Endothelial cell of umbilical vein (primary cell): Measurements from ENCODE around the gene DIS3L2. TPM values are rescaled to one million over a fixed set of nuclear protein-coding genes. Genes with fewer than 3 reads are reported as not detected.

ENCODE experiments used
- BruUV-seq: library from RNA; stranded (reverse); fragments of 400-500 nt; replicated peaks from 2 replicates; lab custom pipeline; 2021; lab: Mats Ljungman, UMichigan
- CTCF ChIA-PET: fragments of 300-600, 350-600 bp; sonication (Branson Sonifier 250); formaldehyde crosslinking; loops from one replicate; lab custom pipeline; 2021; ENCODE audit warnings: antibody characterized with exemption, inconsistent platforms; lab: Charles Lee
- POLR2A ChIA-PET: fragments of 300-600, 350-600 bp; sonication (Branson Sonifier 250); formaldehyde crosslinking; loops from one replicate; lab custom pipeline; 2021; ENCODE audit warnings: antibody characterized with exemption, inconsistent platforms; lab: Charles Lee
- DNase-seq: peaks from one replicate; pipeline ENCODE4 v3.0.0-alpha.2; 2011; ENCODE audit warnings: low read depth, low spot score
- FAIRE-seq: peaks from 2 replicates; lab custom pipeline; 2011; peaks lifted over from hg19 to GRCh38; lab: Jason Lieb, UNC
- H2AFZ ChIP-seq: 2 replicates; pipeline ENCODE4 v1.6.0; 2012; ENCODE audit warnings: low read depth, low read length, control low read depth, inconsistent platforms
- H3K27ac ChIP-seq: 2 replicates; pipeline ENCODE4 v1.5.1; 2011; ENCODE audit warnings: low read depth, mild to moderate bottlenecking, control low read depth, low read length, moderate library complexity; ENCODE audit not compliant: insufficient read depth
- H3K27me3 ChIP-seq, 2 experiments: 2 replicates each; pipeline versions ENCODE4 v1.6.0 to v1.6.1; 2011; ENCODE audit warnings: low read length in 2 of 2, mixed read lengths in 1 of 2; ENCODE audit not compliant: control insufficient read depth in 2 of 2, insufficient read depth in 2 of 2
- H3K36me3 ChIP-seq, 2 experiments: 2 replicates in 1 of 2; 3 replicates in 1 of 2; pipeline ENCODE4 v1.5.1; 2011; ENCODE audit warnings: low read length in 2 of 2, mild to moderate bottlenecking in 1 of 2, moderate library complexity in 1 of 2; ENCODE audit not compliant: control insufficient read depth in 2 of 2, insufficient read depth in 2 of 2; ENCODE audit errors: extremely low read depth in 1 of 2
- H3K4me1 ChIP-seq: 3 replicates; pipeline ENCODE4 v1.5.1; 2011; ENCODE audit warnings: mild to moderate bottlenecking, low read length; ENCODE audit not compliant: control insufficient read depth, insufficient read depth; ENCODE audit errors: extremely low read depth
- H3K4me2 ChIP-seq: 2 replicates; pipeline ENCODE4 v1.6.1; 2011; ENCODE audit warnings: low read length, control low read depth, mixed read lengths; ENCODE audit not compliant: insufficient read depth
- H3K4me3 ChIP-seq, 3 experiments: fragments of 200-600 bp in 1 of 3; sonication (generic), shearing (Covaris generic) in 1 of 3; replicated peaks in 1 of 3; 2 replicates each; pipeline ENCODE4 v1.5.1; 2011 to 2016; ENCODE audit warnings: control low read depth in 3 of 3, low read length in 3 of 3, mild to moderate bottlenecking in 2 of 3, inconsistent platforms in 1 of 3, low read depth in 1 of 3, moderate library complexity in 1 of 3; ENCODE audit not compliant: insufficient read depth in 1 of 3
- H3K79me2 ChIP-seq: 2 replicates; pipeline ENCODE4 v1.6.0; 2012; ENCODE audit warnings: low read length, inconsistent platforms; ENCODE audit not compliant: control insufficient read depth, insufficient read depth
- H3K9ac ChIP-seq: replicated peaks from 2 replicates; pipeline ENCODE3; 2011; ENCODE audit warnings: low read length, control low read depth; ENCODE audit not compliant: insufficient read depth; ENCODE audit errors: extremely low read depth
- H3K9me1 ChIP-seq: replicated peaks from 3 replicates; pipeline ENCODE4 v1.6.0; 2011; ENCODE audit warnings: mild to moderate bottlenecking, low read length; ENCODE audit not compliant: control insufficient read depth, insufficient read depth; ENCODE audit errors: extremely low read depth
- H3K9me3 ChIP-seq: replicated peaks from 2 replicates; pipeline ENCODE4 v1.5.1; 2012; ENCODE audit warnings: low read length, inconsistent platforms; ENCODE audit not compliant: control insufficient read depth, insufficient read depth
- H4K20me1 ChIP-seq: replicated peaks from 2 replicates; pipeline ENCODE3; 2011; ENCODE audit warnings: mild to moderate bottlenecking, low read length; ENCODE audit not compliant: control insufficient read depth, insufficient read depth; ENCODE audit errors: extremely low read depth
- FOS ChIP-seq: IDR thresholded peaks from 2 replicates; pipeline ENCODE4 v1.6.1; 2011; ENCODE audit warnings: mild to moderate bottlenecking, low read length, moderate library complexity, borderline replicate concordance; ENCODE audit not compliant: insufficient read depth
- GATA2 ChIP-seq: IDR thresholded peaks from 2 replicates; pipeline ENCODE4 v1.7.0; 2011; ENCODE audit warnings: low read depth, mild to moderate bottlenecking, moderate library complexity, mixed read lengths, low read length; ENCODE audit not compliant: insufficient read length, insufficient read depth
- MYC ChIP-seq: IDR thresholded peaks from one replicate; pipeline ENCODE4 v1.6.1; 2011; ENCODE audit warnings: mild to moderate bottlenecking, low read depth, low read length
- POLR2AphosphoS5 ChIP-seq: IDR thresholded peaks from 2 replicates; pipeline ENCODE4 v1.6.1; 2012; ENCODE audit warnings: low read depth, mild to moderate bottlenecking, control low read depth, low read length, moderate library complexity; ENCODE audit not compliant: insufficient read depth
- dilution Hi-C: fragments of 300-500 bp; cut with MboI; formaldehyde crosslinking; loops from one replicate; pipeline ENCODE4 v1.15.0; 2019; ENCODE audit warnings: low sequenced_read_pairs; ENCODE audit not compliant: extremely low pct_ligation_motif_present
- intact Hi-C: fragments of 100-400 bp; cut with micrococcal nuclease; formaldehyde crosslinking; loops from one replicate; pipeline ENCODE4 v1.10.0; 2022
- polyA plus RNA-seq, 4 experiments: library from polyadenylated mRNA; depleted of rRNA in 3 of 4; stranded (reverse) in 3 of 4; unstranded in 1 of 4; fragments of >200 nt; gene quantifications; 2 replicates each; pipeline versions ENCODE4 v1.2.1 to v1.2.3, GENCODE V29; 2011 to 2012; ENCODE audit warnings: missing spikeins in 1 of 4
- total RNA-seq: library from RNA; stranded (reverse); gene quantifications from 2 replicates; pipeline ENCODE4 v1.2.3, GENCODE V29; 2021
- TF ChIP-seq, protein P1 (sequence below): IDR thresholded peaks from 2 replicates; pipeline ENCODE4 v1.6.1; 2011; ENCODE audit not compliant: insufficient read depth, insufficient read length
- TF ChIP-seq, protein P2 (sequence below), 2 donors: IDR thresholded peaks; 1 replicate in 1 of 2; 2 replicates in 1 of 2; pipeline ENCODE4 v1.5.1; 2011; ENCODE audit warnings: low read length in 2 of 2, mild to moderate bottlenecking in 2 of 2, moderate library complexity in 2 of 2, control low read depth in 1 of 2, inconsistent platforms in 1 of 2, low read depth in 1 of 2; ENCODE audit not compliant: insufficient read depth in 1 of 2; ENCODE audit errors: extremely low read depth in 1 of 2

The DIS3L2 gene
- total and polyA plus RNA-seq, 2 donors (not counting 3 experiments of a cell fraction or from before 2014, with no cell fraction given), result 14.6 to 31.2 TPM

DNA sequence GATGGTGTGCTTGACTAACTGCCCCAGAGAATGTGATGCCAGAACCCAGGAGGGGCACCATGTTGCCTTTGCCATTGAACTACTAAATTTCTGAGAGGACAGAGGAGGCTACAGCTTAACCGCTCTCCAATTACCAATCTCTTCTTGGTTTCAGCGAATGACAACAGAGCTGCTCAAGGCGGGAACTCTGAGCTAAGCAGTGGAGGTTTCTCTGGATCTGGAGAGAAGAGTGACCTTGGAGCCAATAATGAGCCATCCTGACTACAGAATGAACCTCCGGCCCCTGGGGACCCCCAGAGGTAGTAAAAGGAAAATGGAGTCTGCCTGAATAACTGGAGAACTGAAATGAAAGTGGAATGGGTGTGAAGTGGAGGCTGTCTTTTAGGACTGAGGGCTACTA, 53.2 kb downstream of the DIS3L2 start:
- POLR2A ChIA-PET, result no interaction called here
- H4K20me1 ChIP-seq, result no peaks in the 10 kb centered on the region
- no peak overlapping the region for H3K27ac ChIP-seq
- H3K9me1 ChIP-seq, result no peaks in the 10 kb centered on the region
- no peak overlapping the region for H3K4me3 ChIP-seq
- dilution Hi-C loops, result no loop called here
- DNase-seq, result no peak
- intact Hi-C loops, result no loop called here
- H3K9ac ChIP-seq, result no peak overlapping the region
- no peaks in the 10 kb centered on the region for H3K4me1 ChIP-seq
- H3K36me3 ChIP-seq, result no peaks in the 10 kb centered on the region
- no peaks in the 10 kb centered on the region for H3K79me2 ChIP-seq
- no peak overlapping the region for H3K4me2 ChIP-seq
- FAIRE-seq, result no peak
- CTCF ChIA-PET, result no interaction called here
- no peaks in the 10 kb centered on the region for H3K9me3 ChIP-seq
- TF ChIP-seq GATA2 (no peak), POLR2AphosphoS5 (no peak), MYC (no peak), FOS (no peak)
- TF ChIP-seq, protein P1, sequence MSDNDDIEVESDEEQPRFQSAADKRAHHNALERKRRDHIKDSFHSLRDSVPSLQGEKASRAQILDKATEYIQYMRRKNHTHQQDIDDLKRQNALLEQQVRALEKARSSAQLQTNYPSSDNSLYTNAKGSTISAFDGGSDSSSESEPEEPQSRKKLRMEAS, result no peak
- TF ChIP-seq, protein P2, sequence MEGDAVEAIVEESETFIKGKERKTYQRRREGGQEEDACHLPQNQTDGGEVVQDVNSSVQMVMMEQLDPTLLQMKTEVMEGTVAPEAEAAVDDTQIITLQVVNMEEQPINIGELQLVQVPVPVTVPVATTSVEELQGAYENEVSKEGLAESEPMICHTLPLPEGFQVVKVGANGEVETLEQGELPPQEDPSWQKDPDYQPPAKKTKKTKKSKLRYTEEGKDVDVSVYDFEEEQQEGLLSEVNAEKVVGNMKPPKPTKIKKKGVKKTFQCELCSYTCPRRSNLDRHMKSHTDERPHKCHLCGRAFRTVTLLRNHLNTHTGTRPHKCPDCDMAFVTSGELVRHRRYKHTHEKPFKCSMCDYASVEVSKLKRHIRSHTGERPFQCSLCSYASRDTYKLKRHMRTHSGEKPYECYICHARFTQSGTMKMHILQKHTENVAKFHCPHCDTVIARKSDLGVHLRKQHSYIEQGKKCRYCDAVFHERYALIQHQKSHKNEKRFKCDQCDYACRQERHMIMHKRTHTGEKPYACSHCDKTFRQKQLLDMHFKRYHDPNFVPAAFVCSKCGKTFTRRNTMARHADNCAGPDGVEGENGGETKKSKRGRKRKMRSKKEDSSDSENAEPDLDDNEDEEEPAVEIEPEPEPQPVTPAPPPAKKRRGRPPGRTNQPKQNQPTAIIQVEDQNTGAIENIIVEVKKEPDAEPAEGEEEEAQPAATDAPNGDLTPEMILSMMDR (IDR thresholded peaks at IDR 0.05; ENCODE audit: extremely low read depth in 1 of 2, insufficient read depth in 1 of 2, low read depth in 1 of 2, low read length in 2 of 2), result no peak
- no TSS peak for BruUV-seq
- no peak overlapping the region for H2AFZ ChIP-seq
- no peaks in the 10 kb centered on the region for H3K27me3 ChIP-seq
